H4 (cell line): ENCODE measurements around the gene ARHGAP36. TPM values are rescaled to one million over a fixed set of nuclear protein-coding genes. Genes with fewer than 3 reads are reported as not detected.

Experiments used
- DNase-seq: peaks from one replicate; pipeline ENCODE4 v3.0.0-alpha.2; 2015; ENCODE audit warnings: low spot score
- total RNA-seq: library from RNA; depleted of rRNA; stranded (reverse); fragments of >200 nt; shearing (Covaris generic); gene quantifications from 2 replicates; pipeline ENCODE4 v1.2.3, GENCODE V29; 2014; rRNA removed

Gene ARHGAP36, protein sequence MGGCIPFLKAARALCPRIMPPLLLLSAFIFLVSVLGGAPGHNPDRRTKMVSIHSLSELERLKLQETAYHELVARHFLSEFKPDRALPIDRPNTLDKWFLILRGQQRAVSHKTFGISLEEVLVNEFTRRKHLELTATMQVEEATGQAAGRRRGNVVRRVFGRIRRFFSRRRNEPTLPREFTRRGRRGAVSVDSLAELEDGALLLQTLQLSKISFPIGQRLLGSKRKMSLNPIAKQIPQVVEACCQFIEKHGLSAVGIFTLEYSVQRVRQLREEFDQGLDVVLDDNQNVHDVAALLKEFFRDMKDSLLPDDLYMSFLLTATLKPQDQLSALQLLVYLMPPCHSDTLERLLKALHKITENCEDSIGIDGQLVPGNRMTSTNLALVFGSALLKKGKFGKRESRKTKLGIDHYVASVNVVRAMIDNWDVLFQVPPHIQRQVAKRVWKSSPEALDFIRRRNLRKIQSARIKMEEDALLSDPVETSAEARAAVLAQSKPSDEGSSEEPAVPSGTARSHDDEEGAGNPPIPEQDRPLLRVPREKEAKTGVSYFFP
- total RNA-seq = 0.27 and 0.46 TPM in 2 replicates

DNA sequence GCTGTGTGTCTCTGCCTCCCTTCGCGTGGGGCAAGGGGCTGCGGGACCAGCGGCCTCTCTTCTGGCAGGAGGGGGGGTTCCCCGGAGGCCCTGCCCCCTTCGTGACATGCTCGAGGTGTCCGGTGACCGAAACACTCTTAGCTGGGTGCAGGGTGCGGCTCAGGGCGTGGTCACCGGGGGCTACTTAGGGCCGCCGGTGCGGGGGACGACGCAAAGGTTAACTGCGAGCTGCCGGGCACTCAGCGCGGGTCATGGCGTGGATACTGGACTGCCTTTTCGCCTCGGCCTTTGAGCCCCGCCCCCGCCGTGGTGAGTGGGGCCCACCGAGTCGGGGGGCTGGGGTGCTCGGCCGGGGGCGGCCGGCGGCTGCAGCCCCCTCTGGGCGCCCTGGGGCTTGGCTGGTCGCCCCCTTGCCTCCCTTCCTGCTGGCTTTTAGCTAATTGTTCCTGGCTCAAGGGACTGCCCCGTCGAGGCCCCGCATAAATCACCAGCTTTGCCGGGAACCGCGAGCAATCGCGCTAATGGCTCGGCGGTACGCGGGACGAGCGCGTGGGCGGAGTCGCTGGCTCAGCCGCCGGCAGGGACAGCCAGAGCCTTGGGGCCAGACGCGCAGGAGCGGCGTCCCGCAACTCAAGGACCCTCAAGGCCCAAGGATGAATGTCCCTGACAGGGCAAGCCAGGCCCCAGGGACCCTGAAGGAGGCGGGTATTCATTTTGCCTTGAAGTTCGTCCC lies at the start of gene ARHGAP36:
Gene ARHGAP36 (plus strand): TSS at position 211 of the 733 bp plus-strand sequence. CDS start 23,320 bp downstream, outside the sequence.
- DNase-seq = no peak

DNA sequence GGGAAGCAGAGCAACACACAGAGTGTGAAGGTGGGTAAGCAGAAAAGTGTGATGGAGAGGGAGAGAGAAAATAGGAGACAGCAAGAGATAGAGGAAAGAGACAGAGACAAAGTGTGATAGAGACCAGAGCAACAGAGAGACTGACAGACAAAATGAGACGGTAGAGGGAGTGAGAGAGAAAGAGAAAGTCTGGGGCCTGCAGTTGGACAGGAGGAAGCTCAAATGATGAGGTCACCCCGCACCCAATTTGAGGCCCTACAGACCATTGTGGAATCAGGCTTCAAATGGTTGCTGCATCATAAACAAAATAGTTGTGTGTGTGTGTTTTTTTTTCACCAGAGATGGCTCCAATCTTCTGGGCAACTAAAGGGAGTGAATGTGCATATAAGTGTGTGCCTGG lies 48.0 kb upstream of the ARHGAP36 start:
- DNase-seq = no peak

GRCh38 chrX:131025336-131025735 lies 32.8 kb upstream of the ARHGAP36 start:
- no peak for DNase-seq

DNA sequence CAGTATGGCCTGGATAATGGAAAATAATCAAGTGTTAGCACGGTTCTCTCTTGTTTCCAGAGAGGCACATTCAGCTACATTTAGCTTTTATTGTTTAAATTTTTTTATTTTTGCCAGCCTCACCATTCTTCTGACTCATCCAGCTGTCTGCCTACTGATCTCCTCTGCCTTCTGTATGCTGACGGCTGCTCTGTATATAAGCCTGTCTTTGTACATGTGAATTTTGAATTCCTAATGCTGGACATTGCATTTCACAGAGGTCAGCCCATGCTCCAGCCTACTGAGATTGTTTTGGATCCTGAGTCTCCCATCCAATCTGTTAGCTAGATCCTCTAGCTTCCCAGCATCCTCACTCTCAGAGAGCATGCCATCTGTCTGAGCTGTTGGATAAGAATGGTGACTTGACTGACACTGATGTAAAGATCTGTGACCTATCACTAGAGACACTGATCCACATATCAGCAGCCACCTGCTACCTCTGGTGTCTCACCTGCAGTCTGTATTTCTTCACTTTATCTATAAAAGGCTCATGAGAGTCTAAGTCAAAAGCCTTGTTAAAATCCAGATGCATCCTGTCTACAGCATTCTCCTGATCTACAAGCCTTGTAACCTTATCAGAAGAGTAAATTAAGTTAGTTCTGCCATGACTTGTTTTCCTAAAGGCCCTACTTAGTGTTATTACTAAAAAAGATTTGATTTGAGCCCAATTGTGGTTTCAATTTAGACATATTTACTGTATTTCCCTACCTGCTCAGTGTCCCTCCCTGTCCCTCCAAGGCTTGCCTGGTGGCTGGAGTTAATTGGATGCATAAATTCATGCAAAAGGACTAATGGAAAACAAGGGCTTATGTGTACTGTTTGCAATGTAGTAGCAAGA lies 25.6 kb upstream of the ARHGAP36 start:
- no peak for DNase-seq

- no peak for DNase-seq
These were observed 24.1 kb upstream of the ARHGAP36 start for GRCh38 chrX:131034063-131034462.

- no peak for DNase-seq
These were observed 17.4 kb upstream of the ARHGAP36 start for GRCh38 chrX:131040781-131041180.

DNA sequence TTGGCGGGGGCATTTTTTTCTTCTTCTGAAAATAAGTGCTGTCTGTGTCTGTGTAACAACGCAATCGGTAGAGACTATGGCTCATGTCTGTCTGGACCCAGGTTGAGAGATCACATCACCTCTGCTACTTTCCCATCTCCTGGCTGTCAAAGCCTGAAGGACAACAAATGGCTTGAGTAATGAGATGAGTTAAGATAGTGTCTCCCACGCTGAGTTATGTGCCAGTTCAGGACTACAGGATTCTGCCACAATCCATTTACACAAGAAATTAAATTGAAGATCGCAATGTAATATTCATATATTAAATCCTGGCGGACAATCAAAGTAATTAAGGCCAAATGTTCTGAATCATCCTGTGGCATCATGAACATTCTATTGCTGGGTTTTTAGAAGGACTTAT lies 16.5 kb upstream of the ARHGAP36 start:
- no peak for DNase-seq

DNA sequence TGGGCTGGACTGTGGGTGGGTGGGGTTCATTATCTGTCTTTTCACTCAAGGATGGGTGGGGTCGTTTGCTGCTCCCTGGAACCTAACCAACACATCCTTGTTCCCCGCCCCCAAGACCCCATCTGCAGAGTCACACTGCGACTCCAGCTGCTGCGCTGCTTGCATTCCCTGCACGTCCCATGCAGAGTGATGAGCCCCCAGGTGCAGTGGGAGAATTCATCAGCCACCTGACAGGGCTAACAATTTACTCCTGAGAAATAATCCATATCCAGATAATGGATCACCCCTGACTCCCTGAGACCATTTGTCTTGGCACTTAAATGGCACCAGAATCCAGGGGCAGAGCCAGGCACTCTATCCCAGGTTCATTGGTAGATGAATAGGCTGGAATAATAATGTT lies 12.4 kb upstream of the ARHGAP36 start:
- DNase-seq = no peak

DNA sequence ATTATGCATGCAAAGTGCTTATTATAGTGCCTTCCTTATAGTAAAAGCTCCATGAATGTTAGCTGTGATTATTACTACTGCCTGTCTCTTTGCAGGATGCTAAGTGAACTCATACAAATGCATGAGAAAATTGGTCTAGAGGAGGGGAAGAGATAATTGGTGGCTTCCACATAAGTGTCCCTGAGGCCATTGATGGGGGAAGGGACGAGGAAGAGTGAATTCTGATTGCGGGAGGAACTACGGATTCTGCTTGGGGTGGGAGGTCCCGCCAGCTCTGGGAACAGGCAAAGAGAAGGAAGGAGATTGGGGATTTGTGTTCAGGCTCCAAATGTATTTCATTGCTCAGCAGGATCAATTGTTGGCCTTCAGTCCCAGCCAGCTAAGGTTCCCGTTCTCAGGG lies 11.6 kb upstream of the ARHGAP36 start:
- no peak for DNase-seq

DNA sequence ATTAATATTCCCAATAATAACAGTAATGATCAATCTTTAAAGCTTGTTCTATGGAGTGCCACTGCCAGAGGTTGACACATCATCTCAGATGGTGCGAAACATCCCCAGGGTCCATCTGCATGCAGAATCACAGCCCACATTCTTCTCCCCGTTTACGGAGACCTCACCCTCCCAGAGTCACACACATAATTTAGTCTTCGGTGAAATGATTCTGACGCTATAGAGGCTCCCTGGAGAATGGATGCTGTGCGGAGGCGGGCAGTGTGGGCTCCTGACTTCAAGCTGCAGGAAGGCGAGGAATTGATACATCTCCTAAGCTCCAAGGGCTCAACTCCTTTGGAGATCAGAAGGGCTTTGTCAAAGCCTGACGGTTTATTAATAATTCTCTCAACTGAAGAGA lies 11.0 kb upstream of the ARHGAP36 start:
- no peak for DNase-seq

- no peak for DNase-seq
These were observed 5.1 kb upstream of the ARHGAP36 start for GRCh38 chrX:131053076-131053475.

DNA sequence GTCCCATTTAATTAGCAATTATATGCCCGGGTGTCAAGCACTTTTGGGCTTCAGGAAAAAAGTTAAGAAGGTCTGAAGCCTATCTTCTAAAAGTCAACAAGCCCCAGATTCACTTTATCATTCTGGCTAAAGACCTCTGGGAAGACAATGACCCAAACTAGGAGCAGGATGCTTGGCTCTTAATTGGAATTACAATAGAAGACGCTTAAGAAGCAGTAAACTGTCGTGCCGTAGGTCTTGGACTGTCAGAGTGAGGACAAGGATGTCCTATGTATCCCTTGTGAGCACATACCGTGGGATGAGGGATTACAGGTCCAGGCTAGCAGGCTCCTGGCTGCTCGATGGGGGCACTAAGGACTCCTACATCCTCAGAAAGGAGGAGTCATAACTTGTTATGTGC lies 3.2 kb upstream of the ARHGAP36 start:
- no peak for DNase-seq

- DNase-seq = no peak
These were observed 440 bp upstream of the ARHGAP36 start for GRCh38 chrX:131057706-131058105.

GRCh38 chrX:131059246-131059645 lies 1.1 kb downstream of the ARHGAP36 start:
- DNase-seq = no peak

- DNase-seq = no peak
These were observed 2.0 kb downstream of the ARHGAP36 start for GRCh38 chrX:131060147-131060546.

GRCh38 chrX:131061306-131061705 lies 3.2 kb downstream of the ARHGAP36 start:
- no peak for DNase-seq

DNA sequence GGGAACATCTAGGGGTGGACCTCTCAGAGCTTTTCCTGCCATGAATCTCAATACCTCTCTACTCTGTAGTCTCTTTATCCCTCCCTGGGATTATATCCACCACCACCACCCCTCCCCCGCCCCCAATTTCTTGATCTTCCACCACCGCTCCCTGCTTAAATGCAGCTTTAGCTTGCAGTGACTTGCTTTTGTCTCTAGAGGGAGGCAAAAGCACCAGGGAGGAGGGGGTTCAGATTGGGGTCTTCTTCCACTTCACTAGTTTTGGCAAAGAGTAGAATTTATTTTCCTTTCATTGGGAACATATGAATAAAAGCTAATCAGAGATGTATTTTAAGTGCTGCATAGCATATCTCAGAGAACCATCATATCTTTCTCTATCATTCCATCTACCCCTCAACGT lies 5.5 kb downstream of the ARHGAP36 start:
- DNase-seq = no peak

- DNase-seq = no peak
These were observed 8.1 kb downstream of the ARHGAP36 start for GRCh38 chrX:131066237-131066636.

- no peak for DNase-seq
These were observed 9.1 kb downstream of the ARHGAP36 start for GRCh38 chrX:131067216-131067615.

DNA sequence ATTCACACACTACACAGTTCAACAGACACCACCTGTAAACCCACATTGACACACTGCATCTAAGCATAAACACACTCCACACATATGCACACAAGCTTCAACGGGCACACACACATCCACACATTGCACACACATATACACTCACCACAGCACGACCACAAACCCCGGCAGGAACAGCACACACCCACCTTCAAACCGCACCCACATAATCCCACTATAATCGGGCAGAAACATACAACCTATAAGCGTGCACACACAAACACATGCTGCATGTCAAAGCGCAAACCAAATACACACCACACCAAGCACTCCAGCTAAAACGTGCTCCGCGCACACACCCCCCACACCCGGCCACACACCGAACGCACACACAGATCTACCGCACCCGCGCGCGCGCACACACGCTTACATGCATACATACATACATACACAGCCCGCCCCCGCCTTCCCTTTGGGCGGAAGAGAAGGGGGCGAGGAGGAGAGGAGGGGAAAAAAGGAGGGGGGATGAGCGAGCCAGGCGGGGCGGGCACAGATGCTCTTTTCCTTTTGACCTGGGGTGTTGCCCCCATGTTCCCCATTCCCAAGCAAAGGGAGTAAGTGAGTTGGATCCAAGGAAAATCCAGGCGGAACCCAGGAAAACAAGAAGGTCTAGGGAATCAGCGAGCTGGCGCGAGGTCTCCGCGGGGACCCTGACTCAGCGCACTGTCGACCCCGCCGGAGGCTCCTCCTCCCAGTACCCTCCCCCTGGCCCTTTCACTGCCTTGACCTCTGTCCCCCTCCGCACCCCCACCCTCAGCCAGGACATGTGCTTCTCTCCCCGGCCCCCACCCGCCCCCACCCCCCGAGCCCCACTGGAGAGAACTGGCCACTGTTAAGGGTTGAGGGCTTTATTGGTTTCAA lies 9.9 kb downstream of the ARHGAP36 start:
- DNase-seq = no peak
